UCSD-AML1 (cell line): ENCODE data around the gene AFTPH.

ENCODE experiments used
- DNase-seq: peaks from one replicate; lab custom pipeline; 2025; ENCODE audit not compliant: unreplicated experiment; lab: John Stamatoyannopoulos, UW

Gene AFTPH

GRCh38 chr2:64609942-64610281 is 85.8 kb downstream of the AFTPH start:
- no peak for DNase-seq

GRCh38 chr2:64610316-64610855 is 86.3 kb downstream of the AFTPH start:
- no peak for DNase-seq

- DNase-seq, result no peak
Measured at GRCh38 chr2:64612575-64613195, 88.6 kb downstream of the AFTPH start.

- no peak for DNase-seq
Measured at GRCh38 chr2:64613276-64613675, 89.1 kb downstream of the AFTPH start.

- DNase-seq, result no peak
Measured at GRCh38 chr2:64615192-64615763, 91.2 kb downstream of the AFTPH start.

- no peak for DNase-seq
Measured at GRCh38 chr2:64615844-64616536, 91.9 kb downstream of the AFTPH start.

- DNase-seq, result no peak
Measured at GRCh38 chr2:64617631-64618151, 93.6 kb downstream of the AFTPH start.

- DNase-seq, result no peak
Measured at GRCh38 chr2:64620661-64621060, 96.5 kb downstream of the AFTPH start.

GRCh38 chr2:64622443-64623241 is 98.5 kb downstream of the AFTPH start:
- DNase-seq, result no peak

- no peak for DNase-seq
Measured at GRCh38 chr2:64623242-64623850, 99.2 kb downstream of the AFTPH start.

GRCh38 chr2:64624108-64624610 is 100.0 kb downstream of the AFTPH start:
- DNase-seq, result no peak

GRCh38 chr2:64624862-64625261 is 100.7 kb downstream of the AFTPH start:
- DNase-seq, result no peak

- no peak for DNase-seq
Measured at GRCh38 chr2:64625299-64626145, 101.4 kb downstream of the AFTPH start.

GRCh38 chr2:64626146-64626809 is 102.2 kb downstream of the AFTPH start:
- DNase-seq, result no peak

GRCh38 chr2:64626963-64627760 is 103.0 kb downstream of the AFTPH start:
- DNase-seq, result no peak

GRCh38 chr2:64627860-64628841 is 104.0 kb downstream of the AFTPH start:
- DNase-seq, result no peak

- DNase-seq, result no peak
Measured at GRCh38 chr2:64629329-64629781, 105.2 kb downstream of the AFTPH start.
